PC-3 (cell line): ENCODE measurements around the gene TRAK1. TPM values are rescaled to one million over a fixed set of nuclear protein-coding genes. Genes with fewer than 3 reads are reported as not detected.

Experiments
- ATAC-seq: fragments of 200-7000 bp; cut with Tn5 transposase; 2 replicates; pipeline ENCODE4 v1.9.1; 2020; ENCODE audit warnings: mild to moderate bottlenecking, moderate library complexity
- BruUV-seq: library from RNA; stranded (reverse); fragments of 400-500 nt; replicated peaks from 2 replicates; lab custom pipeline; 2021; lab: Mats Ljungman, UMichigan
- CTCF ChIA-PET: fragments of 300-600 bp; sonication (Branson Sonifier 250); formaldehyde crosslinking; loops from one replicate; lab custom pipeline; 2022; ENCODE audit warnings: antibody characterized with exemption; lab: Charles Lee
- POLR2A ChIA-PET: fragments of 300-600 bp; sonication (Branson Sonifier 250); formaldehyde crosslinking; loops from one replicate; lab custom pipeline; 2022; ENCODE audit warnings: antibody characterized with exemption; ENCODE audit not compliant: unreplicated experiment; lab: Charles Lee
- DNase-seq: peaks from one replicate; pipeline ENCODE4 v3.0.0-alpha.2; 2015
- H2AFZ ChIP-seq: fragments of 300-600 bp; sonication (generic); 2 replicates; pipeline ENCODE4 v1.6.0; 2016; ENCODE audit warnings: antibody characterized with exemption, low read length
- H3F3A ChIP-seq: fragments of 300-600 bp; sonication (generic); one replicate; pipeline ENCODE4 v1.6.0; 2017; ENCODE audit warnings: antibody characterized with exemption, low read length, control low read depth, mild to moderate bottlenecking; ENCODE audit not compliant: unreplicated experiment
- H3K27ac ChIP-seq: fragments of 300-600 bp; sonication (generic); 2 replicates; pipeline ENCODE4 v1.5.1; 2016; ENCODE audit warnings: mild to moderate bottlenecking, low read length
- H3K27me3 ChIP-seq: fragments of 300-600 bp; sonication (generic); 2 replicates; pipeline ENCODE4 v1.6.1; 2016; ENCODE audit warnings: low read length, mixed read lengths
- H3K36me3 ChIP-seq: fragments of 300-600 bp; sonication (generic); 2 replicates; pipeline ENCODE4 v1.6.1; 2016; ENCODE audit warnings: low read depth, mixed run types, low read length, mixed read lengths
- H3K4me1 ChIP-seq: fragments of 300-600 bp; sonication (generic); 2 replicates; pipeline ENCODE4 v1.5.1; 2016; ENCODE audit warnings: low read length; ENCODE audit not compliant: insufficient read depth
- H3K4me2 ChIP-seq: fragments of 300-600 bp; sonication (generic); 2 replicates; pipeline ENCODE4 v1.6.0; 2016; ENCODE audit warnings: low read length
- H3K4me3 ChIP-seq: fragments of 300-600 bp; sonication (generic); 2 replicates; pipeline ENCODE4 v1.5.1; 2016; ENCODE audit warnings: mild to moderate bottlenecking, low read length, mixed read lengths
- H3K79me2 ChIP-seq: fragments of 300-600 bp; sonication (generic); 2 replicates; pipeline ENCODE4 v1.6.1; 2017; ENCODE audit warnings: low read length, mixed read lengths
- H3K9ac ChIP-seq: fragments of 300-600 bp; sonication (generic); 2 replicates; pipeline ENCODE4 v1.6.0; 2016; ENCODE audit warnings: mild to moderate bottlenecking, low read length
- H3K9me2 ChIP-seq: fragments of 300-600 bp; sonication (generic); replicated peaks from 2 replicates; pipeline ENCODE4 v1.6.1; 2016; ENCODE audit warnings: mixed run types, low read length, mixed read lengths
- H3K9me3 ChIP-seq: fragments of 300-600 bp; sonication (generic); 2 replicates; pipeline ENCODE4 v1.6.1; 2016; ENCODE audit warnings: low read length, mixed read lengths
- H4K20me1 ChIP-seq: fragments of 300-600 bp; sonication (generic); 2 replicates; pipeline ENCODE4 v1.6.1; 2016; ENCODE audit warnings: low read length, mixed read lengths
- CTCF ChIP-seq: fragments of 300-600 bp; sonication (generic); conservative IDR thresholded peaks from 2 replicates; pipeline ENCODE4 v1.5.1; 2017; ENCODE audit warnings: antibody characterized with exemption, low read depth, mild to moderate bottlenecking, low read length
- EZH2 ChIP-seq: fragments of 300-600 bp; sonication (generic); IDR thresholded peaks from one replicate; pipeline ENCODE4 v1.6.1; 2017; ENCODE audit warnings: antibody characterized with exemption, mild to moderate bottlenecking, low read length; ENCODE audit not compliant: unreplicated experiment
- EZH2phosphoT487 ChIP-seq: fragments of 300-600 bp; sonication (generic); IDR thresholded peaks from 2 replicates; pipeline ENCODE4 v1.6.1; 2018; ENCODE audit warnings: mild to moderate bottlenecking, antibody characterized with exemption, low read length, borderline replicate concordance
- intact Hi-C: fragments of 100-400 bp; cut with micrococcal nuclease; formaldehyde crosslinking; loops from 2 replicates; pipeline ENCODE4 v1.9.0; 2023
- total RNA-seq: library from RNA; depleted of rRNA; stranded (reverse); fragments of >200 nt; gene quantifications from 2 replicates; pipeline ENCODE4 v1.2.3, GENCODE V29; 2014

Gene TRAK1
- total RNA-seq, 1 experiment from 2014 or later: 23.4 TPM

- intact Hi-C loops: loop anchor here (2.0 to 5.0 kb wide), 2 partner anchors 32 to 428 kb away; no protein-coding TSS in a partner anchor
- Histone ChIP-seq H2AFZ (no peak overlapping the region), H3K27ac (0 out of 2 replicates have a peak overlapping the region, but pooled peaks have one; percentile 3), H3K36me3 (no peaks in the 10 kb centered on the region), H3K9me3 (no peaks in the 10 kb centered on the region), H3K27me3 (no peaks in the 10 kb centered on the region), H3K4me3 (no peak overlapping the region), H3K4me2 (no peak overlapping the region), H3K79me2 (no peaks in the 10 kb centered on the region), H3K9ac (no peak overlapping the region), H3K9me2 (no peaks in the 10 kb centered on the region), H3F3A (no peaks in the 10 kb centered on the region), H3K4me1 (peaks cover 33% of the 10 kb centered on the region), H4K20me1 (no peaks in the 10 kb centered on the region)
- TF ChIP-seq EZH2 (no peak), CTCF (peak; percentile 86), EZH2phosphoT487 (no peak)
- peak; percentile 79 for ATAC-seq
- POLR2A ChIA-PET: no interaction called here
- peak; percentile 85 for DNase-seq
- CTCF ChIA-PET: interaction anchor here (0.9 to 3.0 kb wide), 2 partner anchors 72 to 110 kb away, joined by 5 to 24 read pairs; no protein-coding TSS in a partner anchor
- no TSS peak for BruUV-seq
Observed at GRCh38 chr3:42118762-42119361, 27.7 kb downstream of the TRAK1 start.

- no peak overlapping the region for H2AFZ ChIP-seq
- TF ChIP-seq EZH2: no peak
- no peak for TF ChIP-seq EZH2phosphoT487
- TF ChIP-seq CTCF: no peak
- H3K9me3 ChIP-seq: no peaks in the 10 kb centered on the region
- H4K20me1 ChIP-seq: no peaks in the 10 kb centered on the region
- no TSS peak for BruUV-seq
- H3K9ac ChIP-seq: no peak overlapping the region
- H3K27ac ChIP-seq: 0 out of 2 replicates have a peak overlapping the region, but pooled peaks have one; percentile 3
- no peaks in the 10 kb centered on the region for H3K36me3 ChIP-seq
- no peak for DNase-seq
- H3F3A ChIP-seq: no peaks in the 10 kb centered on the region
- no peak overlapping the region for H3K4me2 ChIP-seq
- intact Hi-C loops: loop anchor here (2.0 to 5.0 kb wide), 2 partner anchors 31 to 428 kb away; no protein-coding TSS in a partner anchor
- H3K27me3 ChIP-seq: no peaks in the 10 kb centered on the region
- POLR2A ChIA-PET: no interaction called here
- no peak for ATAC-seq
- CTCF ChIA-PET: interaction anchor here (0.7 to 3.0 kb wide), 3 partner anchors 66 to 109 kb away, joined by 5 to 24 read pairs (median 6); no protein-coding TSS in a partner anchor
- H3K9me2 ChIP-seq: no peaks in the 10 kb centered on the region
- H3K79me2 ChIP-seq: peaks cover 4% of the 10 kb centered on the region; the same call in 1 of the 2 replicates
- H3K4me1 ChIP-seq: peaks cover 33% of the 10 kb centered on the region
- H3K4me3 ChIP-seq: no peak overlapping the region
Observed at GRCh38 chr3:42119561-42120355, 28.6 kb downstream of the TRAK1 start.
